Hepatocyte (in vitro differentiated cells): ENCODE measurements around the gene GNG7. TPM values are rescaled to one million over a fixed set of nuclear protein-coding genes. Genes with fewer than 3 reads are reported as not detected.
A peak's percentile ranks its signal among the peaks of the same experiment; 100 is the strongest.

Experiments used
- DNase-seq: peaks from one replicate; pipeline ENCODE4 v3.0.0-alpha.2; 2016; ENCODE audit warnings: low spot score
- H2AFZ ChIP-seq: fragments of 200-600 bp; sonication (generic); 2 replicates; pipeline ENCODE4 v1.6.0; 2016; ENCODE audit warnings: antibody characterized with exemption, mild to moderate bottlenecking
- H3K27ac ChIP-seq: fragments of 200-600 bp; sonication (generic); 2 replicates; pipeline ENCODE4 v1.5.1; 2016; ENCODE audit warnings: mild to moderate bottlenecking
- H3K27me3 ChIP-seq: fragments of 200-600 bp; sonication (generic); 2 replicates; pipeline ENCODE4 v1.6.1; 2016
- H3K36me3 ChIP-seq: fragments of 200-600 bp; sonication (generic); replicated peaks from 2 replicates; pipeline ENCODE4 v1.5.1; 2016; ENCODE audit warnings: low read depth; ENCODE audit not compliant: insufficient read depth
- H3K4me1 ChIP-seq: fragments of 200-600 bp; sonication (generic); 2 replicates; pipeline ENCODE4 v1.5.1; 2016; ENCODE audit warnings: mild to moderate bottlenecking, moderate library complexity; ENCODE audit not compliant: insufficient read depth
- H3K4me2 ChIP-seq: fragments of 200-600 bp; sonication (generic); 2 replicates; pipeline ENCODE4 v1.6.0; 2016
- H3K4me3 ChIP-seq: fragments of 200-600 bp; sonication (generic); 2 replicates; pipeline ENCODE4 v1.5.1; 2016; ENCODE audit warnings: mild to moderate bottlenecking
- H3K79me2 ChIP-seq: fragments of 200-600 bp; sonication (generic); 2 replicates; pipeline ENCODE4 v1.6.0; 2017; ENCODE audit warnings: mild to moderate bottlenecking
- H3K9me2 ChIP-seq: fragments of 200-600 bp; sonication (generic); replicated peaks from 2 replicates; pipeline ENCODE4 v1.6.0; 2017; ENCODE audit warnings: mild to moderate bottlenecking; ENCODE audit not compliant: insufficient read depth
- H3K9me3 ChIP-seq: fragments of 200-600 bp; sonication (generic); 2 replicates; pipeline ENCODE4 v1.5.1; 2016; ENCODE audit warnings: low read depth, mild to moderate bottlenecking
- H4K20me1 ChIP-seq: fragments of 200-600 bp; sonication (generic); 2 replicates; pipeline ENCODE4 v1.6.0; 2016; ENCODE audit warnings: mild to moderate bottlenecking; ENCODE audit not compliant: insufficient read depth, poor library complexity, severe bottlenecking
- EZH2 ChIP-seq: fragments of 200-600 bp; sonication (generic); IDR thresholded peaks from 2 replicates; pipeline ENCODE4 v1.6.1; 2016; ENCODE audit warnings: antibody characterized with exemption, mild to moderate bottlenecking, borderline replicate concordance
- EZH2phosphoT487 ChIP-seq: fragments of 200-600 bp; sonication (generic); IDR thresholded peaks from one replicate; pipeline ENCODE4 v1.6.1; 2018; ENCODE audit warnings: antibody characterized with exemption, mild to moderate bottlenecking, low read depth, moderate library complexity; ENCODE audit not compliant: unreplicated experiment, severe bottlenecking
- WGBS: methylation state at CpG from one replicate; pipeline ENCODE4 v1.1.6; 2016; ENCODE audit warnings: low lambda C conversion rate; ENCODE audit errors: missing lambda C conversion rate; 5-methylcytosine and 5-hydroxymethylcytosine counted together
- polyA plus RNA-seq: library from polyadenylated mRNA; unstranded; fragments of >200 nt; fragmentation: Nextera tagmentation; extraction: Ambion mirVana; gene quantifications from 2 replicates; pipeline ENCODE4 v1.2.1, GENCODE V29; 2016
- total RNA-seq: library from RNA; depleted of rRNA; stranded (reverse); fragments of >200 nt; gene quantifications from 2 replicates; pipeline ENCODE4 v1.2.3, GENCODE V29; 2014
- TF ChIP-seq, protein P1 (sequence below): fragments of 200-600 bp; sonication (generic); IDR thresholded peaks from 2 replicates; pipeline ENCODE4 v1.5.1; 2016; ENCODE audit warnings: antibody characterized with exemption, mild to moderate bottlenecking; ENCODE audit not compliant: poor library complexity

Gene GNG7
- total and polyA plus RNA-seq, 2 experiments from 2014 or later: 1.2 to 1.9 TPM

DNA sequence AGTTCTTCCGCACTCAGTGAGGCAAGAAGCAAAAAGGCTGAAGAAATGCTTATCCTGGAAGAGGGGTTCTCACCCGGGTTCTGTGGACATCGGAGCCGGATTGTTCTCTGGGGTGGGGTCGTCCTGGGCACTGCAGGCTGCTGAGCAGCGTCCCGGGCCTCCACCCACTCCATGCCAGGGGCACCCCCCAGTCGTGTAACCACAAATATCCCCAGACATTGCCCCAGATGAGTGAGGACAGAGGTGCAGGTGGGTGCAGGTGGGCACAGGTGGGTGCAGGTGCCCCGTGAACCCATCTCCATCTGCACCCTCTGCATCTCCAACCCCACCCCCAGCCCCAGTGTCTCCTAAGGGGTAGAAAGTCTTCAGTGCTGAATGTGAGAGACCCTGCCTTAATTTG is 67.5 kb downstream of the GNG7 start:
- peak overlapping the region; percentile 53 for H3K4me2 ChIP-seq
- no peaks in the 10 kb centered on the region for H4K20me1 ChIP-seq

DNA sequence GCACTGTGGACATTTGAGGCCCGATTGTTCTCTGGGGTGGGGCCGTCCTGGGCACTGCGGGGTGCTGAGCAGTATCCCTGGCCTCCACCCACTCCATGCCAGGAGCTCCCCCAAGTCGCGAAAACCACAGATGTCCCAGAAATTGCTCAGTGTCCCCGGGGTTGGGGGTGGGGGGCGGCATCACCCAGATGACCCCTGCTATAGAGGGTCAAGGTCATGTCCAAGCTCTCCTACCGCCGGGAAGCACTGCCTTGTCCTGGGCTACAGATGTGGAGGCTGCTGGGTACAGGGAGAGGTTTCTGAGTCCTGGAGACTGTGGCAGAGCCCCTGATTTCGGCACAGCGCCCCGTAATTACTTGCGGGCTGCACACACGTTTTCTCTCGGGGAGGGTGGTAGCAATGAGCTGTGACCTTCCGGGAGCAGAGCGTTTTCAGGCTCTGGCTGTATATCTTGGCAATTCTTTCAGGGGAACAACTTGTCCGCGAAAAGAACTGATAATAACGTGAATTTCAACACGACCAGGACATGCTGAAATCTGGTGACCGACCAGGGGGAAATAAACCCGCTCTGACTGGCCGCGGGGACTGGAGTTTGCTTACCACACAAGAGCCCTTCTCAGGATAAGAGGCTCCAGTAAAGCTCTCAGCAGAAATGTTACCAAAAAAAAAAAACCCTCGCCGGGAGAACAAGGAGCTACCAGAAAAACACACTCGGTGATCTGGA is 68.1 kb downstream of the GNG7 start:
- DNase-seq: peak; percentile 44
- Histone ChIP-seq H3K27me3 (no peaks in the 10 kb centered on the region), H3K27ac (peak overlapping the region; percentile 90), H3K4me3 (no peak overlapping the region), H3K4me1 (peaks cover 3% of the 10 kb centered on the region), H3K9me3 (no peaks in the 10 kb centered on the region), H2AFZ (no peak overlapping the region), H3K36me3 (no peaks in the 10 kb centered on the region), H3K4me2 (peak overlapping the region; percentile 53), H3K79me2 (no peaks in the 10 kb centered on the region), H3K9me2 (no peaks in the 10 kb centered on the region), H4K20me1 (no peaks in the 10 kb centered on the region)
- TF ChIP-seq, protein P1, sequence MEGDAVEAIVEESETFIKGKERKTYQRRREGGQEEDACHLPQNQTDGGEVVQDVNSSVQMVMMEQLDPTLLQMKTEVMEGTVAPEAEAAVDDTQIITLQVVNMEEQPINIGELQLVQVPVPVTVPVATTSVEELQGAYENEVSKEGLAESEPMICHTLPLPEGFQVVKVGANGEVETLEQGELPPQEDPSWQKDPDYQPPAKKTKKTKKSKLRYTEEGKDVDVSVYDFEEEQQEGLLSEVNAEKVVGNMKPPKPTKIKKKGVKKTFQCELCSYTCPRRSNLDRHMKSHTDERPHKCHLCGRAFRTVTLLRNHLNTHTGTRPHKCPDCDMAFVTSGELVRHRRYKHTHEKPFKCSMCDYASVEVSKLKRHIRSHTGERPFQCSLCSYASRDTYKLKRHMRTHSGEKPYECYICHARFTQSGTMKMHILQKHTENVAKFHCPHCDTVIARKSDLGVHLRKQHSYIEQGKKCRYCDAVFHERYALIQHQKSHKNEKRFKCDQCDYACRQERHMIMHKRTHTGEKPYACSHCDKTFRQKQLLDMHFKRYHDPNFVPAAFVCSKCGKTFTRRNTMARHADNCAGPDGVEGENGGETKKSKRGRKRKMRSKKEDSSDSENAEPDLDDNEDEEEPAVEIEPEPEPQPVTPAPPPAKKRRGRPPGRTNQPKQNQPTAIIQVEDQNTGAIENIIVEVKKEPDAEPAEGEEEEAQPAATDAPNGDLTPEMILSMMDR: no peak
- TF ChIP-seq EZH2phosphoT487: no peak
- no peak for TF ChIP-seq EZH2
- 73% methylated on average over 28 of the region's 28 CpGs for WGBS

More for the DNA sequence above, 67.5 kb downstream of the GNG7 start:
- peak overlapping the region; percentile 90 for H3K27ac ChIP-seq
- peaks cover 3% of the 10 kb centered on the region for H3K4me1 ChIP-seq
- H2AFZ ChIP-seq: no peak overlapping the region
- H3K9me2 ChIP-seq: no peaks in the 10 kb centered on the region
- no peak for DNase-seq
- WGBS: 81% methylated on average over 9 of the region's 9 CpGs
- H3K79me2 ChIP-seq: no peaks in the 10 kb centered on the region
- TF ChIP-seq, protein P1: no peak
- TF ChIP-seq EZH2phosphoT487 (no peak), EZH2 (no peak)
- no peak overlapping the region for H3K4me3 ChIP-seq
- H3K36me3 ChIP-seq: no peaks in the 10 kb centered on the region
- H3K27me3 ChIP-seq: no peaks in the 10 kb centered on the region
- H3K9me3 ChIP-seq: no peaks in the 10 kb centered on the region

DNA sequence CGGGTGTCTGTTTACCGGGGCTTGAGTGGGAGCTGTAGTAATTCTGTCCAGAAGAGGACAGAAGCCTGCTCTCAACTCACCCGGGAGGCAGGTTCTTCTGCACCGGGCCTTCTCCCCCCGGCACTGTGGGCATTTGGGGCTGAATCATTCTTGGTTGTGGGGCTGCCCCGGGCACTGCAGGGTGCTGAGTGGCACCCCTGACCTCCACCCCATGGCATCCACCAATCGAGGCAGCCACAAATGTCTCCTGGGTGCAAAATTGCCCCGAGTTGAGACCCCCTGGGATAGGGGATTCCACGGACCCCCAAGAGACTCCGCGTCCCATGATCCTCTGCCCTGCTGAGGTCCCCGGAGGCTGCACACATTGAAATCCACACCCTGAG is 68.8 kb downstream of the GNG7 start:
- peak overlapping the region; percentile 90 for H3K27ac ChIP-seq
- WGBS: 85% methylated on average over 12 of the region's 12 CpGs

More for the DNA sequence above, 68.8 kb downstream of the GNG7 start:
- Histone ChIP-seq H3K4me3 (no peak overlapping the region), H3K4me1 (peaks cover 3% of the 10 kb centered on the region), H3K4me2 (no peak overlapping the region), H2AFZ (no peak overlapping the region), H3K9me2 (no peaks in the 10 kb centered on the region), H3K79me2 (no peaks in the 10 kb centered on the region), H3K9me3 (no peaks in the 10 kb centered on the region), H3K36me3 (no peaks in the 10 kb centered on the region), H3K27me3 (no peaks in the 10 kb centered on the region), H4K20me1 (no peaks in the 10 kb centered on the region)
- DNase-seq: no peak
- TF ChIP-seq EZH2 (no peak), EZH2phosphoT487 (no peak)
- TF ChIP-seq, protein P1: no peak
